ENCODE results near the gene MXRA7.

DNA sequence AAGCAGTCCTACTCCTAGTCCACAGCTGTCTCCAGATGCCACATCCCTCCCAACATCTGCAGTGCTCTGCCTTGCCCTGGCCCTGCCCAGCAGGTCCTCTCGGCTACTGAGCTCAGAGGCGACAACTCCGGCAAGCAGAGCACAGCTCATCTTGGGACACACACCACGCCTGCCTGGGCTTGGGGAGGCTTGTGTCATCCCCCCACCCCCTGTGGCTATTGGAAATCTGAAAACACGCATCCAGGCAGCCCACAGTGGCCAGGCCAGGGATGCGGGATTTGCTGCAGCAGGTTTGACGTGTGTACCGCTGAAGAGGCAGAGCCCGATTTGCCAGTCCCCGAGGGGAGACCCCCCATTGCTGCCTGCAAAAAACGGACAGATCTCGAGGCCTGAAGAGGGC, 25.4 kb downstream of the MXRA7 start:
- TF ChIP-seq EZH2phosphoT487 (conservative IDR thresholded peaks at IDR 0.05; ENCODE audit: low read length) = no peak
- TF ChIP-seq, protein P1, sequence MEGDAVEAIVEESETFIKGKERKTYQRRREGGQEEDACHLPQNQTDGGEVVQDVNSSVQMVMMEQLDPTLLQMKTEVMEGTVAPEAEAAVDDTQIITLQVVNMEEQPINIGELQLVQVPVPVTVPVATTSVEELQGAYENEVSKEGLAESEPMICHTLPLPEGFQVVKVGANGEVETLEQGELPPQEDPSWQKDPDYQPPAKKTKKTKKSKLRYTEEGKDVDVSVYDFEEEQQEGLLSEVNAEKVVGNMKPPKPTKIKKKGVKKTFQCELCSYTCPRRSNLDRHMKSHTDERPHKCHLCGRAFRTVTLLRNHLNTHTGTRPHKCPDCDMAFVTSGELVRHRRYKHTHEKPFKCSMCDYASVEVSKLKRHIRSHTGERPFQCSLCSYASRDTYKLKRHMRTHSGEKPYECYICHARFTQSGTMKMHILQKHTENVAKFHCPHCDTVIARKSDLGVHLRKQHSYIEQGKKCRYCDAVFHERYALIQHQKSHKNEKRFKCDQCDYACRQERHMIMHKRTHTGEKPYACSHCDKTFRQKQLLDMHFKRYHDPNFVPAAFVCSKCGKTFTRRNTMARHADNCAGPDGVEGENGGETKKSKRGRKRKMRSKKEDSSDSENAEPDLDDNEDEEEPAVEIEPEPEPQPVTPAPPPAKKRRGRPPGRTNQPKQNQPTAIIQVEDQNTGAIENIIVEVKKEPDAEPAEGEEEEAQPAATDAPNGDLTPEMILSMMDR (IDR thresholded peaks at IDR 0.05; ENCODE audit: insufficient read depth, low read length, poor library complexity, severe bottlenecking) = no peak
